Measurements from ENCODE around the gene AKR1C2. TPM values are rescaled to one million over a fixed set of nuclear protein-coding genes. Genes with fewer than 3 reads are reported as not detected.

The AKR1C2 gene
- total RNA-seq, 1 donor from 2014 or later = 87.5 TPM

GRCh38 chr10:5043716-5044115 lies 40.1 kb upstream of the AKR1C2 start:
- H3K4me3 Mint-ChIP-seq = no peak overlapping the region
- no peak overlapping the region for H3K27ac Mint-ChIP-seq
- TF ChIP-seq CTCF (conservative IDR thresholded peaks at IDR 0.05) = no peak
- no peaks in the 10 kb centered on the region for H3K4me1 Mint-ChIP-seq (ENCODE audit: unreplicated experiment)
- DNase-seq (ENCODE audit: extremely low spot score, unreplicated experiment) = no peak
- H3K27me3 Mint-ChIP-seq = no peaks in the 10 kb centered on the region
- peaks cover 3% of the 10 kb centered on the region for H3K36me3 Mint-ChIP-seq
- peaks cover 3% of the 10 kb centered on the region for H3K9me3 Mint-ChIP-seq

- Mint-ChIP-seq H3K27me3 (no peaks in the 10 kb centered on the region), H3K4me1 (ENCODE audit: unreplicated experiment) (no peaks in the 10 kb centered on the region), H3K4me3 (no peak overlapping the region), H3K9me3 (peaks cover 6% of the 10 kb centered on the region), H3K36me3 (peaks cover 3% of the 10 kb centered on the region), H3K27ac (no peak overlapping the region)
- TF ChIP-seq CTCF (conservative IDR thresholded peaks at IDR 0.05) = no peak
- no peak for DNase-seq (ENCODE audit: extremely low spot score, unreplicated experiment)
These were observed 39.3 kb upstream of the AKR1C2 start for GRCh38 chr10:5042922-5043321.

- Mint-ChIP-seq H3K9me3 (peaks cover 6% of the 10 kb centered on the region), H3K4me1 (ENCODE audit: unreplicated experiment) (no peaks in the 10 kb centered on the region), H3K27ac (no peak overlapping the region), H3K4me3 (no peak overlapping the region), H3K36me3 (peaks cover 3% of the 10 kb centered on the region), H3K27me3 (no peaks in the 10 kb centered on the region)
- TF ChIP-seq CTCF (conservative IDR thresholded peaks at IDR 0.05) = no peak
- DNase-seq (ENCODE audit: extremely low spot score, unreplicated experiment) = no peak
These were observed 37.9 kb upstream of the AKR1C2 start for GRCh38 chr10:5041471-5042023.

- Mint-ChIP-seq H3K27ac (no peak overlapping the region), H3K4me3 (no peak overlapping the region), H3K9me3 (peaks cover 6% of the 10 kb centered on the region), H3K36me3 (peaks cover 3% of the 10 kb centered on the region), H3K27me3 (no peaks in the 10 kb centered on the region), H3K4me1 (ENCODE audit: unreplicated experiment) (no peaks in the 10 kb centered on the region)
- DNase-seq (ENCODE audit: extremely low spot score, unreplicated experiment) = no peak
- TF ChIP-seq CTCF (conservative IDR thresholded peaks at IDR 0.05) = no peak
These were observed 37.3 kb upstream of the AKR1C2 start for GRCh38 chr10:5040781-5041470.

- DNase-seq (ENCODE audit: extremely low spot score, unreplicated experiment) = no peak
- Mint-ChIP-seq H3K9me3 (peaks cover 6% of the 10 kb centered on the region), H3K27me3 (no peaks in the 10 kb centered on the region), H3K36me3 (no peaks in the 10 kb centered on the region), H3K27ac (no peak overlapping the region), H3K4me1 (ENCODE audit: unreplicated experiment) (no peaks in the 10 kb centered on the region), H3K4me3 (no peak overlapping the region)
- TF ChIP-seq CTCF (conservative IDR thresholded peaks at IDR 0.05) = no peak
These were observed 36.5 kb upstream of the AKR1C2 start for GRCh38 chr10:5040010-5040673.

Measured in type B pancreatic cell (in vitro differentiated cells).